HG03565 (cell line): ENCODE results near the gene SELENOV.

Source experiments
- ATAC-seq: cut with Tn5 transposase; IDR thresholded peaks from one replicate; pipeline ENCODE4 v1.9.1; 2021; ENCODE audit warnings: mild to moderate bottlenecking, moderate library complexity; ENCODE audit not compliant: unreplicated experiment

The SELENOV gene

DNA sequence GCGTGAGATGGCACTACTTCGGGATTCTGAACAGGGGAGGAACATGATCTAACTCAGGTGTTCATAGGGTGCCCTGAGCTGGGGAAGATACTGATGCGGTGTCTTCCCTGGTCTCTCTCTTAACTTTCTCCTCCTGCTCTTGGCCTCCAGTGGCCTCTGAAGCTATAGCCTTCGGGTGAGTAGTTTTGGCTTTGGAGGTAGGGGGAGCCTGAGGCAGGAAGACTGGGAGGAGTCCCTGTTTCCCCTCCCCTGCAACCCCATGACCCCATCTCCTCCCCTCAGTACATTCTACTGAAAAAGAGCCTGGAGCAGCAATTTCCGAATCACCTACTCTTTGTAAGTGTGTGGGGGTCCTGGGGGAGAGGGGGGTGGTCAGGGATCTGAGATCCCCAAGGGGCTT, 3.5 kb downstream of the SELENOV start:
- no peak for ATAC-seq

GRCh38 chr19:39518975-39519374, 4.0 kb downstream of the SELENOV start:
- ATAC-seq = no peak

DNA sequence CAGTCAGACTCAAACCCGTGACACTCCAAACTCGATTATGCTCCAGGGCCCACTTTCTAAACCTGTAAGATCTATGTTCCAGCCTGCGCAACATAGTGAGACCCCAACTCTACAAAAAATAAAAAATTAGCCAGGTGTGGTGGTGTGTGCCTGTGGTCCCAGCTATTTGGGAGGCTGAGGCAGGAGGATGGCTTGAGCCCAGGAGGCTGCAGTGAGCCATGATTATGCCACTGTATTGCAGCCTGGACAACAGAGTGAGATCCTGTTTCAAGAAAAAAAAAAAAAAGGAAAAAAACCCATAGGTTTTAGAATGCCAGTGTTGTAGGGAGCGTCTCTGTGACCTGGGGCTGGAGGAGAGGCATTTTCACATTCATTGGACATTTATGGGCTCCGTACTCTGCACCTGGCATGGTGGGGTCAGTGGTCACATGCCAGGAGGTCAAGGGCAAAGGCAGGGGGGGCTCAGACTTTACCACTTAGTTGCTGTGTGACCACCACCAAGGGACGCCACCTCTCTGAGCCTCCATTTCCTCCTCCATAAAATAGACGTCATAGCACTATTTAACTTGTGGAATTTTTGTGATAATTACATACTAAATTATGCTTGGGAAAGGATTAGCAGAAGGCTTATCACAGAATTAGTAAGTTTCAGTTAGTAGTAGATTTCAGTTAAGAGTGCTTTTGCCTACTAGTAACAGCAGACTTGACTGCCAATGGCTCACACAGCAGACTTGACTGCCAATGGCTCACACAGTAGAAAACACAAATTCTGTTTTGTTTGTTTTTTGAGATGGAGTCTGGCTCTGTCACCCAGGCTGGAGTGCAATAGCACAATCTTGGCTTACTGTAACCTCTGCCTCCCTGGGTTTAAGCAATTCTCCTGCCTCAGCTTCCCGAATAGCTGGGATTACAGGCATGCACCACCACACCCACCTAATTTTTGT, 5.9 kb downstream of the SELENOV start:
- ATAC-seq = no peak

- no peak for ATAC-seq
Observed at GRCh38 chr19:39524495-39524894, 9.6 kb downstream of the SELENOV start.

DNA sequence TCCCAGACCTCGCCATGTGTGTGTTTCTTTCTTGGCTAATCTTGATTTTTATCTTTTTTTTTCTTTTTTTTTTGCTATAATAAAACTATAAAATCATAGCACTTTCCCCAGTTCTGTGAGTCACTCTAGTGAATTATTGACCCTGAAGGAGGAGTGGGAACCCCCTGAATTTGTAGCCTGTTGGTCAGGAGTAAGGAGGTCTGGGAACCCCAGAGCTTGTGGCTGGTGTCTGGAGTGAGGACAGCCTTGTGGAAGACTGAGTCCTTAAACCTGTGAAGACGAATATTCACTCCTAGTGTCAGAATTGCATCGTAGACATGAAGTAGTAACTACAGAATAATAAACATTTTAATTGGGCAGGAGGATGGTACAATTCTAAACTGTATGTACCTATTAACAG, 10.3 kb downstream of the SELENOV start:
- ATAC-seq = no peak

GRCh38 chr19:39531834-39532232, 16.9 kb downstream of the SELENOV start:
- ATAC-seq = no peak

DNA sequence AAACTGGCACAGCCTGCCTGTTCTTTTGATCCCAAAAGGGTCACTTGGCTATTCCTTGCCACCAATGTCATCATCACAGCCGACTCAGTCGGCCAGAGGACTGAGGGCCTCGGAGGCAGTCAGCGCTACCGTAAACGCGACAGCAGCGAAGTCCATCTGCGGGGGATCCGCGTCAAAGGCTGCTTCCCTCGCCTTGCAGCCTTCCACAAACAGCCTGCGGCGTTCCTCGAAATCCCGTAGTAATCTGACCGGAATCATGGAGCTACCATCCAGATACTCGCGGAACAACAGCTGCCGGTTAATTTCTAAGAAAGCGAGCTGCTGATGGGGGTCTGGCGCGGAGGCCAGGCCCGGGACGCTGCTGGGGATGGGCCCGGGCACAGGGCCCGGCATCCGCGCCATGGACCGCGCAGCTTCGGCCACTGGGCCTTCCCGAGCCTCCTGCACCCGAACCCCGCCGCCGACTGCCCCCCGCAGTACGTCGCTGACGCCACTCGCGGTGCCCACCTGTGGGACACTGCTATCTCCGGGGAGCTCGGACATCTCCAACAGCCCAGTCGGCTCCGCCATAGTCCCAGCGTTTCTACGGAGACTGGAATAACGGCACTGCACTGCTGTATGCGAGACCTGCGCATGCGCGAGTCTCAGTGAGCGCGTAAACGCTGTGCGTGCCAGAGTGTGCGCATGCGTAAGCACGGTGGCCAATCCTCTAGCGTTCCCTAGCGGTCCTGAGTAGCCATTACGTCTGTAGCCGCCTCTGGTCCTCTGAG, 17.5 kb downstream of the SELENOV start, which contains the start of gene EID2B:
TSS of gene EID2B (minus strand) at position 620 of the 770 bp plus-strand sequence. CDS start at position 570, 50 bp downstream.
- peak; percentile 92 for ATAC-seq

DNA sequence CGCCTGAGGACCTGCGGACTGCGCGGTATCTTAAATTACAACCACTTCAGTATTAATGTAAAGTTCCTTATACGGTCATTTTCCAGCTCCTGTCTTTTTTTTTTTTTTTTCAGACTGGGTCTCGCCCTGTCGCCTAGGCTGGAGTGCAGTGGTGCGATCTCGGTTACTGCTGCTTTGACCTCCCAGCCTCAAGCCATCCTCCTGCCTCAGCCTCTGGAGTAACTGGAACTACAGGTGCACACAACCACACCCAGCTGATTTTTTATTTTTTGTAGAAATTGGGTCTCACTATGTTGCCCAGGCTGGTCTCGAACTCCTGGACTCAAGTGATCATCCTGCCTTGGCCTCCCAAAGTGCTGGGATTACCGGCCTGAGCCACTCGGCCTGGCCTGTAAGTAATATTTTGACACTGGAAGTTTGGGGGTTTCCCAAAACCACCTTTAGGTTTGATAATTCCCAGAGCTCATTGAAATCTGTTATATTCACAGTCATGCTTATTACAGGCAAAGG, 18.1 kb downstream of the SELENOV start:
- ATAC-seq = no peak

DNA sequence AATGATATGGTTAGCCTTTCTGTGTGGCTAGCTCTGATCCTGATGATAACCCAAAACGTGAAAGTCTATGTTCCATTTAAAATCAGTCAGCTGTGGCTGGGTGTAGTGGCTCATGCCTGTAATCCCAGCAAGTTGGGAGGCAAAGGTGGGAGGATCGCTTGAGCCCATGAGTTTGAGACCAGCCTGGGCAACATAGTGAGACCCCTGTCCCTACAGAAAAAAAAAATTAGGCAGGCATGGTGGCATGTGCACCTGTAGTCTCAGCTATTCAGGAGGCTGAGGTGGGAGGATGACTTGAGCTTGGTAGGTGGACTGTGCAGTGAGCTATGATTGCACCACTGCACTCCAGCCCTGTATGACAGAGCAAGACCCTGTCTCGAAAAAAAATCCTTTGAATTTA, 18.9 kb downstream of the SELENOV start:
- ATAC-seq = no peak

DNA sequence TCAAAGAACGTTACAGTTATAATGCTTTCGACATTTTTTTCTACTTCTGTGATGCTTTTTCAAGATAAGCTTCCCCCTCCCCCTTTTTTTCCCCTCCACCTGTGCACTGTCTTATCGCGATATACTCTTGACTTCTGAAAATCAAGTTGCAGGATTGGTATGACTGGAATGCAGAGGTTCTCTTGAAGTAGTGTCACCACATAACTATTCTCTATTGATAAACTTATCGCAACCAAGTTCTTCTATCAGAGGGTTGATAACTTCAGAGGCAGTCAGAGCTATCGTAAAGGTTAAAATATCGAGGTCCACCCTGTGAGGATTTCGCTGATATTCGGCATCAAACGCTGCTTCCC, 24.2 kb downstream of the SELENOV start:
- no peak for ATAC-seq

- peak; percentile 86 for ATAC-seq
Observed at GRCh38 chr19:39539518-39540332, 24.8 kb downstream of the SELENOV start, which contains the start of gene EID2. Gene EID2 (minus strand): TSS chr19:39540161. CDS start chr19:39540079, 82 bp downstream.

GRCh38 chr19:39540333-39540673, 25.4 kb downstream of the SELENOV start:
- ATAC-seq = no peak

- ATAC-seq = no peak
Observed at GRCh38 chr19:39542206-39542605, 27.3 kb downstream of the SELENOV start.

DNA sequence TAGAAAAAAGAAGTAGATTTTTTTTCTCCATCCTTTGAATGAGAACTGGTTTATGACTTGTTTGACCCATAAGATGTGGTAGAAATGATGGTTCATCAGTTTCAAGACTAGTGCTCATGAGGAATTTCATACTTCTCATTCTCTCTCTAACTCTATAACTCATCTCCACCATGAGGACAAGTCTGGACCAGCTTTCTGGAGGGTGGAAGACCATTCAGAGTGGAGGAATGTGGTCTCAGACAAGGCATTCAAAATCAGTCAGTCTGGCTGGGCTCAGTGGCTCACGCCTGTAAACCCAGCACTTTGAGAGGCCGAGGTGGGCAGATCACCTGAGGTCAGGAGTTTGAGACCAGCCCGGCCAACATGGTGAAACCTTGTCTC, 28.5 kb downstream of the SELENOV start:
- ATAC-seq = no peak

DNA sequence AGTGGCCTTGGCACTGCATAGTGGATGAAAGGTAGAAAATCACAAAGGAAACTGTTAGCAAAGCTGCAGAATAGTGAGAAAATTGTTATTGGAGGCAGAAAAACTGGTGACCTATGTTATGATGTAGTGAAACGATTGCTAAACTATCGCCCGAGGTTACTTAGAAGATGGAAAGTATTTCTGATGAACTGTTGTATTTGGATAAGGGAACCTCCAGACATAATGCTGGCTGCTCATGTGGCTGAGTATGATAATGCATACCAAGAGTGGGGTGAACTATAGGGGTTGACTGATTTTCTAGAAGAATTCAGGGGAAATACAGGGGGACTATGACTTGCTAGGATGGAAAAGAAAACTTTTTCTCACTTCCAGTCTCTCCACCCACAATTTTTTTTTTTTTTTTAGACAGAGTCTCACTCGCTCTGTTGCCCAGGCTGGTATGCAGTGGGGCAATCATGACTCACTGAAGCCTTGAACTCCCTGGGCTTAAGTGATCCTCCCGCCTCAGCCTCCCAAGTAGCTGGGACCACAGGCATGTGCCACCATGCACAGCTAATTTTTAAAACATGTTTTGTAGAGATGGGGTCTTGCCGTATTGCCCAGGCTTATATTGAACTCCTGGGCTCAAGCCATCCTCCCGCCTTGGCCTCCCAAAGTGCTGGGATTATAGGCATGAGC, 29.4 kb downstream of the SELENOV start:
- no peak for ATAC-seq

- ATAC-seq = no peak
Observed at GRCh38 chr19:39544911-39545310, 30.0 kb downstream of the SELENOV start.

DNA sequence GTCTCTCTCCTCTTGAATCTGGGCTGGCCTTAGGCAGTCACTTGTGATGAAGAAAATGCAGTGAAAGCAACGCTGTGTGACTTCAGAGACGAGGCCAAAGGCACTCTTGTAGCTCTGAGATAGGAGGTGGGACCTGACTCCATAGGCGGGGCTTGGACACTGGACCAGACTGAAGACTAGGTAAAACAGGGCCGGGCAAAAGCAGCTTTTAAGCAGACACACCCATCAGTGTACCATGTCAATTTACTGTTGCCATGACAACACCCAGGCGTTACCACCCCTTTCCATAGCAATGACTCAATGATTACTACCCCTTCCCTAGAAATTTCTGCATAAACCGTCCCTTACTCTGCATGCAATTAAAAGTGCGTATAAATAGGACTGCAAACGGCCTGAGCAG, 31.7 kb downstream of the SELENOV start:
- ATAC-seq = no peak

- ATAC-seq = no peak
Observed at GRCh38 chr19:39550197-39550596, 35.3 kb downstream of the SELENOV start.

DNA sequence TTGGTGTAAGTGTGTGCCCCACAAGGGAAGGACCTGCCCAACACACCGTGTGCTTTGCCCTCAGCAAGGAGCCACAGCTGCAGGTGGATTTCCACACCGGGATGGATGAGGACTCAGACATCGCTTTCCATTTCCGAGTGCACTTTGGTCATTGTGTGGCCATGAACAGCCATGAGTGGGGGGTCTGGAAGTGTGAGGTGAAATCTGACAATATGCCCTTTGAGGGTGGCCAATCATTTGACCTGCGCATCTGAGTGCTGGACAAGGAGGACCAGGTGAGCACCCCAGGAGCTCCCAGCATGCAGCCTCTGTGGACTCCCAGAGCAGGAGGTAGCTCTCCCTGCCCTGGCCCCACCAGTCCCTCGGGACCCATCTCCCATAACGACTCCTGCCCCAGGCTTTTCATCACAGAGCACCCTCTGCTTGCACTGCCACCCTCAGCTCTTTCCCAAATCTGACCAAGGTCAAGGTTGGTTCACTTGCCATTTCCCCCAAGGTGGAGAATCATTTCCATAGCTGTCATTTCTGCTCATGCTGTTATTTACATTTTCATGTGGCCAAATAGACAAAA, 38.2 kb downstream of the SELENOV start:
- no peak for ATAC-seq

DNA sequence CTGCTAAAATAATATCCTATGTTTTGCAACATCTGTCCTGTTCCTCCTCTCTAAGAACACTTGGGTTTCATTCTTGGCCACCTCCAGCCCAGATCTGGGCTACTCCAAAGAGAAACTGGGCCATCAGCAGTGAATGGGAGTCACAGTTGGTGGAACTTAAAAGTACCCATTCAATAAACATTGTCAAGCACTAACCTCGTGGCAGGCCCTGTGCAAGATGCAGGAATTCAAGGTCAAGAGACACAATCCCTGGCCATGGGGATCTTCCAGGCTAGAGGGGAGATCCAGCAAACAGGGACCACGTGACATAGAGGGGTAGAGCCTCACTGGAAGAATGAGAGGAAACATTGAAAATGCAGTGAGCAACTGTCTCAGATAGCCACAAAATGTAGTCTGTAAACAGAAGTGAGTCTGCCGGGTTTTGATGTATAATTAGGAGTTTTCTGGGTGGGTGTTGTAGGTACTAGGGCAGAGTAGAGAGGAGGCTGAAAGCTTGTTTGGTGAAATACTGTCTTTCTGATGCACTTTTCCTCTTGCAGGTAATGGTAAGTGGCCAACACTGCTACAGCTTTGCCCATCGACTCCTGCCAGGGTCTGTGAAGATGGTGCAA, 39.9 kb downstream of the SELENOV start:
- no peak for ATAC-seq
